Pancreas (tissue), 10 donors: ENCODE results near the gene HOXC13. TPM values are rescaled to one million over a fixed set of nuclear protein-coding genes. Genes with fewer than 3 reads are reported as not detected.

Experiments used
- ATAC-seq, 4 donors: fragments of 200-7000 bp; cut with Tn5 transposase; one replicate each; pipeline versions ENCODE4 v1.8.0 to v1.9.1; 2020; ENCODE audit warnings: mild to moderate bottlenecking in 4 of 4, moderate library complexity in 4 of 4
- DNase-seq, 6 donors: peaks; one replicate each; pipeline ENCODE4 v3.0.0-alpha.2; 2020
- FAIRE-seq: peaks from 2 replicates; lab custom pipeline; 2012; peaks lifted over from hg19 to GRCh38; lab: Jason Lieb, UNC
- H3K27ac ChIP-seq, 4 donors: fragments of 200-600 bp; sonication (generic); 1 replicate in 3 of 4; 2 replicates in 1 of 4; pipeline versions ENCODE4 v1.5.0 to v1.8.0; 2020
- H3K27me3 ChIP-seq, 4 donors: fragments of 200-600 bp; one replicate each; pipeline ENCODE4 v1.8.0; 2021
- H3K36me3 ChIP-seq, 3 donors: fragments of 200-600 bp; sonication (generic) in 1 of 3; one replicate each; pipeline versions ENCODE4 v1.5.0 to v1.8.0; 2020 to 2021
- H3K4me1 ChIP-seq, 3 donors: fragments of 200-600 bp; one replicate each; pipeline ENCODE4 v1.8.0; 2021
- H3K4me3 ChIP-seq, 4 donors: fragments of 200-600 bp; sonication (generic) in 2 of 4; one replicate each; pipeline versions ENCODE4 v1.5.0 to v1.8.0; 2020 to 2021
- H3K9me3 ChIP-seq, 4 donors: fragments of 200-600 bp; one replicate each; pipeline ENCODE4 v1.8.0; 2021
- WGBS, 2 donors: extraction: QIAGEN DNeasy Blood & Tissue Kit; methylation state at CpG; one replicate each; pipeline ENCODE4 v1.1.7; 2013; 5-methylcytosine and 5-hydroxymethylcytosine counted together
- intact Hi-C, 3 donors: fragments of 100-400 bp; cut with DNase I; formaldehyde crosslinking; loops; one replicate each; pipeline versions ENCODE4 v1.11.1 to v1.14.2; 2022
- polyA plus RNA-seq, 2 donors: library from polyadenylated mRNA; stranded (reverse); fragments of 200-250 nt; gene quantifications; one replicate each; pipeline ENCODE4 v1.2.3, GENCODE V29; 2013
- total RNA-seq, 6 donors: library from RNA; stranded (reverse); fragmentation: NEBNext Ultra II Directional in 4 of 6; extraction: Animal tissue kit (Norgen Biotek cat#: 25700) in 4 of 6; gene quantifications; one replicate each; pipeline versions ENCODE4 v1.2.1 to v1.2.4, GENCODE V29; 2021 to 2023
- TF ChIP-seq, protein P1 (sequence below), 4 donors: fragments of 200-600 bp; sonication (generic) in 3 of 4; IDR thresholded peaks; one replicate each; pipeline versions ENCODE4 v1.5.0 to v1.8.0; 2021; ENCODE audit warnings: antibody characterized with exemption in 4 of 4
- donor health status: healthy with polysubstance abuse.
- donor health status: DM: no; HTN: no; CAD: no; lungs with moderate emphysema.
- donor health status: DM: no; HTN: no; CAD: no.
- donor health status: control.
- donor health status: control.
- donor health status: Bipolar disorder and iron deficiency.
- donor health status: DM: yes; HTN: yes; CAD: no.
- donor health status: DM: no; HTN: no; CAD: no.
- donor health status: DM: no; HTN: no; CAD: no.
- donor health status: DM: yes; HTN: yes; CAD: no.

The HOXC13 gene
- total and polyA plus RNA-seq, 8 donors, result 0.06 TPM; not detected in 7

DNA sequence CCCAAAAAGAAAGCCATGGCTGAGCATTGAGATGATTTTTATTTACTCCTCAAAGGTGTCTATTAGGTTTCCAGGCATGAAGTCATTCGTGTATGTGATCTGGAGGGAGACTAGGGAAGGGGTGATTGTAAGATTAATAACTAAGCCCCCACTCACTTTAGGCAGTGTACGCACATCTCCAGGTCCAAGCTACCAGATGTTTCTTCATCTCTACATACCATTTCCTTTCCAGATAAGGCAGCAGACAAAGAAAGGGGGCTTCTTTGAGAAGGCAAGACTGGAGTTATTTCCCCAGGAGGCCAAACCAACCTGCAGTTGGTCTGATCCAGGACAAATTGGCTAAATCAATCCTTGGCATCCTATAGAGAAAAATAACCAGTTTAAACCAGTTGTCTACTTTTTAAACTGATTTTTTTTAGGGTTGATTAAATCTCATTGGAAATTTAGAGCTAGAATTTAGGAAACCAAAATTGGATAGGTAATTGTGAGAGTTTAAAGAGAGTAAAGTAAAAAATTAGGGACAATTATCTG, 3.9 kb downstream of the HOXC13 start:
- DNase-seq, result no peak
- no peak for FAIRE-seq
- Histone ChIP-seq H3K4me3 (no peak overlapping the region), H3K27me3 (peaks cover 3 to 61% (median 28%) of the 10 kb centered on the region in 4 donors), H3K9me3 (no peaks in the 10 kb centered on the region), H3K27ac (no peak overlapping the region), H3K4me1 (no peaks in the 10 kb centered on the region), H3K36me3 (no peaks in the 10 kb centered on the region)
- intact Hi-C loops, result no loop called here
- ATAC-seq, result no peak
- TF ChIP-seq, protein P1, sequence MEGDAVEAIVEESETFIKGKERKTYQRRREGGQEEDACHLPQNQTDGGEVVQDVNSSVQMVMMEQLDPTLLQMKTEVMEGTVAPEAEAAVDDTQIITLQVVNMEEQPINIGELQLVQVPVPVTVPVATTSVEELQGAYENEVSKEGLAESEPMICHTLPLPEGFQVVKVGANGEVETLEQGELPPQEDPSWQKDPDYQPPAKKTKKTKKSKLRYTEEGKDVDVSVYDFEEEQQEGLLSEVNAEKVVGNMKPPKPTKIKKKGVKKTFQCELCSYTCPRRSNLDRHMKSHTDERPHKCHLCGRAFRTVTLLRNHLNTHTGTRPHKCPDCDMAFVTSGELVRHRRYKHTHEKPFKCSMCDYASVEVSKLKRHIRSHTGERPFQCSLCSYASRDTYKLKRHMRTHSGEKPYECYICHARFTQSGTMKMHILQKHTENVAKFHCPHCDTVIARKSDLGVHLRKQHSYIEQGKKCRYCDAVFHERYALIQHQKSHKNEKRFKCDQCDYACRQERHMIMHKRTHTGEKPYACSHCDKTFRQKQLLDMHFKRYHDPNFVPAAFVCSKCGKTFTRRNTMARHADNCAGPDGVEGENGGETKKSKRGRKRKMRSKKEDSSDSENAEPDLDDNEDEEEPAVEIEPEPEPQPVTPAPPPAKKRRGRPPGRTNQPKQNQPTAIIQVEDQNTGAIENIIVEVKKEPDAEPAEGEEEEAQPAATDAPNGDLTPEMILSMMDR (IDR thresholded peaks at IDR 0.05), result no peak
- 11 to 21% methylated on average over 2 of the region's 2 CpGs for WGBS, 2 donors

DNA sequence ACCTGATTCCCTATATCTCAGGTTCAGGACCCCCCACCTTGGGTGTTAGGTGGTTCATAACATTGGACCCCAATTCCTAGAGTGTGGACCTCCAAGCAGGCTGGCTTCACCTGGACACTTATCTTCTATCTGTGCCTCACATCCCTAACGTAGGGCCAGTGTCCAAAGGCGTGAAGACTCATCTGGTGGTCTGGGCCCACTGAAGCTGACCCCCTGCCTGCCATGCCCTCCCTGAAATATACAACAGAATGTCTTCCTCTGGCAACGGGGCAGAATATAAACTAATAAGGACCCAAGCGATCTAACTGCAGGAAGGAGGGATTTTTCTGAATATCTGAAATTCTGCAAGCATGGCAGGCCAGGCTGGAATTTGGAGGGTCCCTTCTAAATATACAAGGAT, 5.6 kb downstream of the HOXC13 start:
- ATAC-seq (no peak), FAIRE-seq (no peak), DNase-seq (no peak)
- peaks cover 3 to 48% (median 19%) of the 10 kb centered on the region in 4 donors for H3K27me3 ChIP-seq
- H3K4me3 ChIP-seq, result no peak overlapping the region
- intact Hi-C loops, result no loop called here
- TF ChIP-seq, protein P1 (IDR thresholded peaks at IDR 0.05), result no peak
- H3K4me1 ChIP-seq, result no peaks in the 10 kb centered on the region
- H3K36me3 ChIP-seq, result no peaks in the 10 kb centered on the region
- H3K27ac ChIP-seq, result no peak overlapping the region
- no peaks in the 10 kb centered on the region for H3K9me3 ChIP-seq
- 12 to 14% methylated on average over 4 of the region's 4 CpGs for WGBS, 2 donors

DNA sequence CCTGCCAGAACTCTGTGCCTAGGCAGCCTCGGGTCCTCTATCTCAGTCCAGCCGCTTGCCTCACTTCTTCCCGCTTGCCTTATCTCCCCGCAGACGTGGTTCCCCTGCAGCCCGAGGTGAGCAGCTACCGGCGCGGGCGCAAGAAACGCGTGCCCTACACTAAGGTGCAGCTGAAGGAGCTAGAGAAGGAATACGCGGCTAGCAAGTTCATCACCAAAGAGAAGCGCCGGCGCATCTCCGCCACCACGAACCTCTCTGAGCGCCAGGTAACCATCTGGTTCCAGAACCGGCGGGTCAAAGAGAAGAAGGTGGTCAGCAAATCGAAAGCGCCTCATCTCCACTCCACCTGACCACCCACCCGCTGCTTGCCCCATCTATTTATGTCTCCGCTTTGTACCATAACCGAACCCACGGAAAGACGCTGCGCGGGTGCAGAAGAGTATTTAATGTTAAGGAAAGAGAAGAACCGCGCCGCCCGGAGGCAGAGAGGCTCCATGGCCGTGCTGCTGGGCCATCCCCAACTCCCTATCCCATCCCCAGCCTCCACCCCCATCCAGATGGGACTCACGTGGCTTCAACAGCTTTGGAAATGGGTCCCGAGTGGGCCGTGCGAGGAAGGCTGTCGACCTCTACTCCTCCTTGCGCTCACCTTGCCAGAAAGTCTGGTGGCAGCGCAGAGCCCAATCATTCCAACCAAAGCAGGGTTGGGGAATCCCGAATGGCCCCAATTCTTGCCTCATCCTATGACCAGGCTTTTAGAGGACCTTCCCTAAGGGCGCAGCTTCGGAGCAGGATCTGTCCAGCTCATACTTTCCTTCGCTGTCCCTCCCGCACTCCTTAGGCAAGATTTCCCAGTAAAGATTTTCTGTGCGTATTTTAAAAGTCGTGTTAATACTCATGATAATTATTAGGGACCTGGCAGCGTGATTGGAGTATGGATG, 6.5 kb downstream of the HOXC13 start:
- intact Hi-C loops, result no loop called here
- Histone ChIP-seq H3K27ac (no peak overlapping the region), H3K36me3 (no peaks in the 10 kb centered on the region), H3K4me3 (no peak overlapping the region), H3K9me3 (no peaks in the 10 kb centered on the region), H3K27me3 (peaks cover 3 to 51% (median 18%) of the 10 kb centered on the region in 4 donors), H3K4me1 (no peaks in the 10 kb centered on the region)
- no peak for ATAC-seq
- WGBS, 2 donors, result 4 to 5% methylated on average over 51 of the region's 51 CpGs
- FAIRE-seq, result no peak
- TF ChIP-seq, protein P1 (IDR thresholded peaks at IDR 0.05), result no peak
- no peak for DNase-seq

DNA sequence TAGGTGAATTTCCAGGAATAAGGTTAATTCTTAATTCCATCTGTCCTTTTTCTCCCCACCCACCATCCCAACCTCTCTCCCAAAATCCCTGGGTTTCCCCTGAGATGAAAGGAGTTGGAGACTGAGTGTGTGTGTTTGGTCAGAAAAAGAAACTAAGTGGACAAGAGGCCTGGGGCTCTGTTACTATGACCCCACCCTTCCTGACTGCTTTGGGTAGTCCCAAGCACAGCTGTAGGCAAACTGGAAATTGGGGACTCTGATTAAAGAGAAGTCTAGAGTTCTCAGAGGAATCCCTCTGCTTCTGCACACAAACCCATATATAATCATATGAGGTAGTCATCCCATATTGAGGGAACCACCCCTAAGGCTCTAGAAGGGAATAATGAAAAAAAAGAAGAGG, 9.1 kb downstream of the HOXC13 start:
- Histone ChIP-seq H3K4me3 (no peak overlapping the region), H3K4me1 (no peaks in the 10 kb centered on the region), H3K27me3 (peaks cover 7 to 67% (median 21%) of the 10 kb centered on the region in 4 donors), H3K9me3 (no peaks in the 10 kb centered on the region), H3K36me3 (no peaks in the 10 kb centered on the region), H3K27ac (no peak overlapping the region)
- intact Hi-C loops, result no loop called here
- TF ChIP-seq, protein P1 (IDR thresholded peaks at IDR 0.05), result no peak
- FAIRE-seq (no peak), DNase-seq (no peak), ATAC-seq (no peak)
